GM12865 (cell line): ENCODE measurements around the gene HOGA1.

Experiments used
- DNase-seq: peaks from one replicate; pipeline ENCODE4 v3.0.0; 2010; ENCODE audit warnings: low read depth
- H3K4me3 ChIP-seq: 2 replicates; pipeline ENCODE4 v1.5.1; 2011; ENCODE audit warnings: mild to moderate bottlenecking, low read depth, low read length, control low read depth
- TF ChIP-seq, protein P1 (sequence below): IDR thresholded peaks from 2 replicates; pipeline ENCODE4 v1.5.1; 2011; ENCODE audit warnings: low read length, control low read depth, low read depth, inconsistent platforms; ENCODE audit not compliant: insufficient read depth; ENCODE audit errors: missing control alignments

HOGA1 gene

DNA sequence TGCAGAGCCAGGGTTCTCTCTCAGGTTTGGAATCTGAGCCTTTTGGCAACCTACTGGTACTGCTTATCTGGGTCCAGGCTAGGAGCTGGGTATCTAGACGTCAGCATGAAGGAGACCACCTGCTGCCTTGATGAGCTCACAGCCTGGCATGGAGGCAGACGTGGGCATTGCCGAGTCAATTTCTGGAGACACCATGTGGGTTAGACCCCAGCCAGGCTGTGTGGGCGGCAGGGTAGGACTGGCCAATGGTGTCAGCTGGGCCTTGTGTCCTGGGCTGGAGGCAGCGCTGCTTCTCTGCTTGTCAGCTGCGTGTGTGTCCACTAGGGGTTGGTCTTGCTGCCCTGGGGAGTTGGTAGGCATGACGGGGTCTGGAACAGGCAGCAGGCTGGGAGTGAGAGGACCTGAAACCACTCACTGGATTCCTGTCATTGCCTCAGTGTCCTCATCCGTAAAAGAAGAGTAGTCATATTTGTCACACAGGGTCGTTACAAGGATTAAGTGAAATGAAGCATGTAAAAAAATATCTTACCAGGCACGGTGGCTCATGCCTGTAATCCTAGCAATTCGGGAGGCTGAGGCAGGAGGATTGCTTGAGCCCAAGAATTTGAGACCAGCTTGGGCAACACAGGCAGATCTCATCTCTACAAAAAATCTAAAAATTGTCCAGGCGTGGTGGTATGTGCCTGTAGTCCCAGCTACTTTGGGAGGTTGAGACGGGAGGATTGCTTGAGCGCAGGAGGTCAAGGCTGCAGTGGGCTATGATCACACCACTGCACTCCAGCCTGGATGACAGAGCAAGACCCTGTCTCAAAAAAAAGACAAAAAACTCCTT, 43.3 kb upstream of the HOGA1 start:
- TF ChIP-seq, protein P1, sequence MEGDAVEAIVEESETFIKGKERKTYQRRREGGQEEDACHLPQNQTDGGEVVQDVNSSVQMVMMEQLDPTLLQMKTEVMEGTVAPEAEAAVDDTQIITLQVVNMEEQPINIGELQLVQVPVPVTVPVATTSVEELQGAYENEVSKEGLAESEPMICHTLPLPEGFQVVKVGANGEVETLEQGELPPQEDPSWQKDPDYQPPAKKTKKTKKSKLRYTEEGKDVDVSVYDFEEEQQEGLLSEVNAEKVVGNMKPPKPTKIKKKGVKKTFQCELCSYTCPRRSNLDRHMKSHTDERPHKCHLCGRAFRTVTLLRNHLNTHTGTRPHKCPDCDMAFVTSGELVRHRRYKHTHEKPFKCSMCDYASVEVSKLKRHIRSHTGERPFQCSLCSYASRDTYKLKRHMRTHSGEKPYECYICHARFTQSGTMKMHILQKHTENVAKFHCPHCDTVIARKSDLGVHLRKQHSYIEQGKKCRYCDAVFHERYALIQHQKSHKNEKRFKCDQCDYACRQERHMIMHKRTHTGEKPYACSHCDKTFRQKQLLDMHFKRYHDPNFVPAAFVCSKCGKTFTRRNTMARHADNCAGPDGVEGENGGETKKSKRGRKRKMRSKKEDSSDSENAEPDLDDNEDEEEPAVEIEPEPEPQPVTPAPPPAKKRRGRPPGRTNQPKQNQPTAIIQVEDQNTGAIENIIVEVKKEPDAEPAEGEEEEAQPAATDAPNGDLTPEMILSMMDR, result no peak
- no peak overlapping the region for H3K4me3 ChIP-seq
- DNase-seq, result no peak

DNA sequence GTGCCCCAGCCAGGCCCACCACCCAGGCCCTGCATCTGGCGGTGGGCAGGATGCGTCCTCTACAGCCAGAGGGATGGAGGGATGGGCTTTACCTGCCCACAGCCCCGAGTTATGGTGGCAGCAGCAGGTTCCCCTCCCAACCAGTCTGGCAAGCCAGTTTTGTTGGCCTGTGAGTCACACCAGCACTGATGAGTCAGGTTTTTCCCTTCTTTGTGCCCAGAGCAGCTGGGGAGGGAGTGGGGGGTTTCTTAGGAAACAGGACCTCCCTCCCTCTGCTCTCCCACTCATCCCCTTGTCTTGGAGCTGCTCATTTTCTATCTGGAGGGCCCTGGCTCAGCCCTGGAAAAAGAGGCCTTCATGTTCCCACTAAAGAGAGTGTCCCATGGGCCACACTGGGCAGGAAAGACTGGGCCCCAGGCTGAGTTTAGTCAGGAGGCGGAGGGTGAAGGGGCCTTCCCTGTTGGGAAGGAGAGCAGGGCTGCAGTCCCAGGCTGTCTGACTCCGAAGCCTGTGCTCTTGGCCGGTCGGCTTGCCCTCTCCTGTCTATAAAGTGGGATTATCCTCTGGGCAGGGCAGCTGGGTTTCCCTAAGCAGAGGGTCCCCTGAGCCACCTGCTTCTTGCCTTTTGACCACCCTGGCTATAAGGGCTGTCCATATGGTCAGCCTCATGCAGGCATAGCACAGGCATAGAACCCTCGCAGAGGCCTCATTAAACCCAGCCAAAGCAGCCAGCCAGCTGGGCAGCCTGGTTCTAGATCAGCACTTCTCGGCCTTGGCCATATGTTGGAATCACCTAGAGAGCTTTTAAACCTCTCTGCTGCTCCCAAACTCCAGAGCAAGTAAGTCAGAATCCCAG, 41.8 kb upstream of the HOGA1 start:
- DNase-seq, result no peak
- TF ChIP-seq, protein P1, result no peak
- H3K4me3 ChIP-seq, result no peak overlapping the region

DNA sequence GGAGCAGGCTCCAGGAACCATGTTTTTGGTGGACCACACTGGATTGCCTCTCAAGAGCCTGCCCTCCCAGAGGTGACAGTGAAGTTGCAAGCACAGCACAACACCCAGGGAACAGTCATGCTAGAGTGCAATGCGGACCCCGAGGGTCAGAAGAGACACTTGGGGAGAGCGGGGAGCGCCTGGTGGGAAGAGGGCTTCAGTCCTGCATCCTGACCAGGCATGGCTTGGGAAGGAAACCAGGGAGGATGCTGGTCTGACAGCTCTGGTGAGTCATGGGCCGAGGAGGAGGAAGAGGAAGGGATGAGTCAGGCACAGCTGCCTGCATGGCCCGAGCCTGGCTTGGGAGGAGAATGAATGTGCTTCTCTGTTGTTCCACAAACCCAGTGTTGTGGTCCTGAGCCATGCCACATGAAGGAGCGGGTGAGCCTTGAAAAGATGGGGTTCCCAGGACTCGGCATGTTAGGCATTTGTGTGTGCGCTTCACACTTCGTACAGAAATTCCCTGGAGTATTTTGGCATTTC, 41.1 kb upstream of the HOGA1 start:
- TF ChIP-seq, protein P1, result no peak
- no peak for DNase-seq
- H3K4me3 ChIP-seq, result no peak overlapping the region

DNA sequence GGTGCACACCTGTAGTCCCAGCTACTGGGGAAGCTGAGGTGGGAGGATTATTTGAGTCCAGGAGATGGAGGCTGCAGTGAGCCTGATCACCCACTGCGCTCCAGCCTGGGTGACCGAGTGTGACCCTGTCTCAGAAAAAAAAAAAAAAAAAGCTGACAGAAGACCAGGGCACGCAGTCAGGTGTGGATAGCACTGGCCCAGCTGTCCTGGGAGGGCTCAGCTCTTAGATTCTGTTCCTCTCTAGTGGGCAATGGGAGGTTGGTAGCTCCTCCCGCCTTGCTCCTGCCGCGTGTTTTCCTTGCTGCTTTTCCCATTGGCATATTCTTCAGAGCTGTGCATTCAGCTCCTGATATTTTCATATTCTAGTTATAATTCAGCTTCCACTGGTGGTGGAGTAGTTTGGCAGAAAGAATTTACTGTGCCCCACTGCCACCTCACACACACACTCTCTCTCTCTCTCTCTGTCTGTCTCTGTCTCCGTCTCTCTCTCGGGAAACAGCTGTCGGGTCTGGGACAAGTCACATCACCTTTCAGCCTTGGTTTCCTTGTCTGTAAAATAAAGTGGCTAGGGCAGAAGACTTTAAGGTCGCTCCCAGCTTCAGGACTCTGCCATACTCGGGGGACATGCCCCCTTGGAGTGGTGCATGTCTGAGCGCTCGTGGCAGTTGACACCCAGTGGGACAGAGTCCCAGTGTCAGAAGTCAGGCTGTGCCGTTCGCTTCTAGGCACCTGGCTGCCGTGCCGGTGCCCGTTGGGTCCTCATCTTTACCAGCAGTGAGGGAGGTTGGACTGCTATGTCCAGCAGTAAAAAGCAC, 37.5 kb upstream of the HOGA1 start:
- TF ChIP-seq, protein P1, result no peak
- H3K4me3 ChIP-seq, result no peak overlapping the region
- no peak for DNase-seq

DNA sequence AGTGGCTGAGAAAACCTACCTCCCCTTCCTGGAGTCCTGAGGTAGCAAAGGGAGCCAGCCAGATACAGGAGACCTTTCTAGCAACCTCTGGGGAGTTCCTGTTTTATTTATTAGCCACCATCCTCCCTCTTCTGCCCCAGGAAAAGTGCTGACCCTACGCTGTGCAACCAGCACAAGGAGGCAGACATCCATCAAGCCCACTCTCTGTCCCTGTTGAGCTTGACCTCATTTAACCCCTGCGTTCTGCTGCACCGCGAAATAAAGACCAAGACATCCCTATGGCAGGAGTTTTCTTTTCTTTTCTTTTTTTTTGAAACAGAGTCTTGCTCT, 37.0 kb upstream of the HOGA1 start:
- H3K4me3 ChIP-seq, result no peak overlapping the region
- TF ChIP-seq, protein P1, result no peak
- DNase-seq, result no peak

DNA sequence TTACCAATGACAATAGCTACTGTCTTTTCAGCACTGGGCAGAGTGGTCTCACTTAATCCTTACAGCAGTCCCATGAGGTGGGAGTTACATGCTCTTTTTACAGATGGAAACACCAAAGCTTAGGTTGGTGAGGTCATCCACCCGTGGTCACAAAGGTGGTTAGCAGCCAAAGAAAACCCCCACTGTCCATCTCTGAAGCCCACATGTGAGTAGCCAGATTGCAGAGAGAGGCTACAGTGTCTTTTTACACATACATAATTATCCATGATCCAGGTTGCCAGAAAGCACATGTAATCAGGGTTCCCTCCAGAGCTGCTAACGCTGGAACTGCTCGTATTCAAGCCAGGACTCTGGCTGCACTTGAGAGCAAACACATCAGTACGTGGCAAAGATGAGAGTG, 36.2 kb upstream of the HOGA1 start:
- TF ChIP-seq, protein P1, result no peak
- H3K4me3 ChIP-seq, result no peak overlapping the region
- no peak for DNase-seq
